H1 (cell line): ENCODE measurements around the gene POLR2L. TPM values are rescaled to one million over a fixed set of nuclear protein-coding genes. Genes with fewer than 3 reads are reported as not detected.
A peak's percentile ranks its signal among the peaks of the same experiment; 100 is the strongest.

Source experiments
- CTCF ChIA-PET: fragments of 300-600 bp; sonication (Branson Sonifier 250); formaldehyde crosslinking; loops from one replicate; lab custom pipeline; 2021; ENCODE audit not compliant: partially characterized antibody; lab: Charles Lee
- POLR2A ChIA-PET: fragments of 300-600 bp; sonication (Branson Sonifier 250); formaldehyde crosslinking; loops from one replicate; lab custom pipeline; 2021; ENCODE audit warnings: inconsistent platforms; ENCODE audit not compliant: partially characterized antibody; lab: Charles Lee
- DNase-seq, 2 experiments: peaks; one replicate each; pipeline versions ENCODE4 v3.0.0 to v3.0.0-alpha.2; 2010 to 2022; ENCODE audit warnings: low spot score in 2 of 2, low read depth in 1 of 2, mixed read lengths in 1 of 2
- FAIRE-seq: peaks from 2 replicates; lab custom pipeline; 2011; peaks lifted over from hg19 to GRCh38; lab: Jason Lieb, UNC
- H2AFZ ChIP-seq: 2 replicates; pipeline ENCODE4 v1.8.1; 2012; ENCODE audit warnings: low read length, inconsistent platforms
- H2AK5ac ChIP-seq: 2 replicates; pipeline ENCODE4 v1.6.1; 2013; ENCODE audit warnings: low read depth, low read length
- H2BK120ac ChIP-seq: replicated peaks from 2 replicates; pipeline ENCODE3; 2013; ENCODE audit warnings: low read depth, low read length, inconsistent platforms
- H2BK12ac ChIP-seq: 2 replicates; pipeline ENCODE4 v1.6.1; 2013; ENCODE audit warnings: low read depth, low read length
- H2BK15ac ChIP-seq: 2 replicates; pipeline ENCODE4 v1.6.1; 2013; ENCODE audit warnings: low read length
- H2BK20ac ChIP-seq: 2 replicates; pipeline ENCODE4 v1.6.1; 2013; ENCODE audit warnings: low read length
- H2BK5ac ChIP-seq: 2 replicates; pipeline ENCODE4 v1.6.1; 2013; ENCODE audit warnings: low read depth, low read length
- H3K14ac ChIP-seq: 2 replicates; pipeline ENCODE4 v1.6.1; 2013; ENCODE audit warnings: inconsistent platforms; ENCODE audit not compliant: insufficient read length
- H3K18ac ChIP-seq: 2 replicates; pipeline ENCODE4 v1.6.1; 2013; ENCODE audit warnings: low read length; ENCODE audit errors: extremely low read depth
- H3K23ac ChIP-seq: 2 replicates; pipeline ENCODE4 v1.6.1; 2013; ENCODE audit warnings: inconsistent platforms; ENCODE audit not compliant: insufficient read length
- H3K23me2 ChIP-seq: 2 replicates; pipeline ENCODE4 v1.6.1; 2013; ENCODE audit warnings: low read depth, low read length
- H3K27ac ChIP-seq: 2 replicates; pipeline ENCODE4 v1.6.1; 2011; ENCODE audit warnings: low read depth, low read length, inconsistent platforms
- H3K27me3 ChIP-seq, 4 experiments: replicated peaks in 1 of 4; 1 replicate in 1 of 4; 2 replicates in 3 of 4; pipeline versions ENCODE4 v1.6.1 to v1.8.1; 2011 to 2013; ENCODE audit warnings: low read length in 3 of 4, mild to moderate bottlenecking in 3 of 4, inconsistent platforms in 2 of 4, mixed read lengths in 2 of 4, moderate library complexity in 1 of 4; ENCODE audit not compliant: control insufficient read depth in 3 of 4, insufficient read depth in 3 of 4; ENCODE audit errors: extremely low read depth in 1 of 4
- H3K36me3 ChIP-seq, 4 experiments: 2 replicates each; pipeline versions ENCODE4 v1.6.1 to v1.8.1; 2011 to 2013; ENCODE audit warnings: mild to moderate bottlenecking in 4 of 4, low read length in 3 of 4, moderate library complexity in 2 of 4, control low read depth in 1 of 4, inconsistent platforms in 1 of 4; ENCODE audit not compliant: insufficient read depth in 4 of 4, control insufficient read depth in 2 of 4
- H3K4ac ChIP-seq: replicated peaks from 2 replicates; pipeline ENCODE3; 2013; ENCODE audit warnings: low read length, low read depth, mixed read lengths, inconsistent platforms; ENCODE audit not compliant: insufficient read length
- H3K4me1 ChIP-seq, 4 experiments: replicated peaks in 1 of 4; 1 replicate in 1 of 4; 2 replicates in 3 of 4; pipeline versions ENCODE4 v1.6.1 to v1.8.1; 2011 to 2013; ENCODE audit warnings: low read length in 3 of 4, inconsistent platforms in 2 of 4, mixed read lengths in 1 of 4; ENCODE audit not compliant: insufficient read depth in 4 of 4, control insufficient read depth in 3 of 4
- H3K4me2 ChIP-seq, 2 experiments: 2 replicates each; pipeline versions ENCODE4 v1.6.1 to v1.8.1; 2011 to 2013; ENCODE audit warnings: low read depth in 2 of 2, low read length in 2 of 2, control low read depth in 1 of 2, inconsistent platforms in 1 of 2, mild to moderate bottlenecking in 1 of 2; ENCODE audit not compliant: insufficient read depth in 1 of 2
- H3K4me3 ChIP-seq, 4 experiments: fragments of 200-600, 300-600 bp in 1 of 4; sonication (generic), shearing (Covaris generic), sonication (Bioruptor Twin) in 1 of 4; 2 replicates each; pipeline versions ENCODE4 v1.5.1 to v1.8.1; 2011 to 2016; ENCODE audit warnings: low read length in 4 of 4, low read depth in 3 of 4, control low read depth in 2 of 4, inconsistent platforms in 2 of 4, mild to moderate bottlenecking in 2 of 4, mixed read lengths in 1 of 4, moderate library complexity in 1 of 4; ENCODE audit not compliant: insufficient read depth in 2 of 4; ENCODE audit errors: extremely low read depth in 1 of 4
- H3K56ac ChIP-seq: replicated peaks from 2 replicates; pipeline ENCODE3; 2013; ENCODE audit warnings: low read depth, mild to moderate bottlenecking, mixed read lengths, low read length, inconsistent platforms; ENCODE audit not compliant: insufficient read length
- H3K79me1 ChIP-seq: 2 replicates; pipeline ENCODE4 v1.6.1; 2013; ENCODE audit warnings: low read depth, low read length, control low read depth
- H3K79me2 ChIP-seq, 2 experiments: 2 replicates each; pipeline versions ENCODE4 v1.6.1 to v1.8.1; 2012 to 2013; ENCODE audit warnings: low read length in 2 of 2, mild to moderate bottlenecking in 2 of 2, inconsistent platforms in 1 of 2; ENCODE audit not compliant: insufficient read depth in 2 of 2, control insufficient read depth in 1 of 2
- H3K9ac ChIP-seq, 4 experiments: replicated peaks in 1 of 4; 1 replicate in 1 of 4; 2 replicates in 3 of 4; pipeline versions ENCODE4 v1.6.1 to v1.8.1; 2011 to 2013; ENCODE audit warnings: low read depth in 3 of 4, low read length in 3 of 4, control low read depth in 2 of 4, mild to moderate bottlenecking in 2 of 4, moderate library complexity in 2 of 4, inconsistent platforms in 1 of 4; ENCODE audit errors: extremely low read depth in 1 of 4
- H3K9me3 ChIP-seq, 2 experiments: 2 replicates each; pipeline versions ENCODE4 v1.6.1 to v1.8.1; 2012 to 2013; ENCODE audit warnings: mild to moderate bottlenecking in 2 of 2, moderate library complexity in 2 of 2, control low read depth in 1 of 2, inconsistent platforms in 1 of 2, low read depth in 1 of 2, low read length in 1 of 2, mixed read lengths in 1 of 2; ENCODE audit not compliant: insufficient read depth in 2 of 2
- H4K20me1 ChIP-seq, 2 experiments: replicated peaks in 1 of 2; 2 replicates each; pipeline versions ENCODE3 to v1.8.1; 2011 to 2013; ENCODE audit warnings: inconsistent platforms in 2 of 2, low read length in 2 of 2, mild to moderate bottlenecking in 1 of 2; ENCODE audit not compliant: insufficient read depth in 2 of 2, control insufficient read depth in 1 of 2
- H4K5ac ChIP-seq: 2 replicates; pipeline ENCODE4 v1.6.1; 2013; ENCODE audit warnings: low read length, low read depth, mixed read lengths, inconsistent platforms; ENCODE audit not compliant: insufficient read length
- H4K8ac ChIP-seq: 2 replicates; pipeline ENCODE4 v1.8.0; 2013; ENCODE audit warnings: mild to moderate bottlenecking, moderate library complexity, low read length, inconsistent platforms; ENCODE audit not compliant: insufficient read depth; ENCODE audit errors: extremely low read depth
- H4K91ac ChIP-seq: replicated peaks from 2 replicates; pipeline ENCODE3; 2013; ENCODE audit warnings: low read length, mixed read lengths, inconsistent platforms; ENCODE audit not compliant: insufficient read length
- CHD1 ChIP-seq: IDR thresholded peaks from 2 replicates; pipeline ENCODE4 v1.6.1; 2012; ENCODE audit warnings: low read depth, low read length, improper control_type of control experiment
- E2F6 ChIP-seq: IDR thresholded peaks from 2 replicates; pipeline ENCODE4 v1.6.1; 2012; ENCODE audit warnings: inconsistent platforms
- EP300 ChIP-seq, 2 experiments: IDR thresholded peaks; 1 replicate in 1 of 2; 2 replicates in 1 of 2; pipeline ENCODE4 v1.6.1; 2011 to 2012; ENCODE audit warnings: low read depth in 2 of 2, low read length in 2 of 2, mild to moderate bottlenecking in 2 of 2, borderline replicate concordance in 1 of 2, inconsistent platforms in 1 of 2, moderate library complexity in 1 of 2
- JUN ChIP-seq: IDR thresholded peaks from 2 replicates; pipeline ENCODE4 v1.6.1; 2011; ENCODE audit warnings: low read depth, mild to moderate bottlenecking, improper control_type of control experiment, low read length
- KDM5A ChIP-seq: fragments of 200-600 bp; IDR thresholded peaks from 2 replicates; pipeline ENCODE4 v1.7.1; 2012; ENCODE audit warnings: mild to moderate bottlenecking, low read length, inconsistent platforms, mixed read lengths
- NANOG ChIP-seq: IDR thresholded peaks from 2 replicates; pipeline ENCODE4 v1.6.1; 2011; ENCODE audit warnings: low read length, low read depth, mild to moderate bottlenecking, inconsistent platforms; ENCODE audit not compliant: insufficient read depth, poor library complexity, severe bottlenecking
- NRF1 ChIP-seq: IDR thresholded peaks from 2 replicates; pipeline ENCODE4 v1.6.1; 2011; ENCODE audit warnings: mild to moderate bottlenecking, low read depth, low read length, improper control_type of control experiment
- RAD21 ChIP-seq, 2 experiments: IDR thresholded peaks in 1 of 2; conservative IDR thresholded peaks in 1 of 2; 2 replicates each; pipeline ENCODE4 v1.6.1; 2011; ENCODE audit warnings: low read depth in 2 of 2, low read length in 2 of 2, improper control_type of control experiment in 1 of 2, inconsistent platforms in 1 of 2, mild to moderate bottlenecking in 1 of 2, moderate library complexity in 1 of 2
- SIX5 ChIP-seq: IDR thresholded peaks from 2 replicates; pipeline ENCODE4 v1.6.1; 2011; ENCODE audit warnings: mild to moderate bottlenecking, low read depth, low read length
- TCF12 ChIP-seq: IDR thresholded peaks from 2 replicates; pipeline ENCODE4 v1.6.1; 2011; ENCODE audit warnings: low read depth, mild to moderate bottlenecking, low read length
- YY1 ChIP-seq: IDR thresholded peaks from 2 replicates; pipeline ENCODE4 v1.6.1; 2011; ENCODE audit warnings: low read depth, mild to moderate bottlenecking, low read length
- WGBS, 2 experiments: shearing (Covaris generic) in 1 of 2; methylation state at CpG; one replicate each; pipeline versions ENCODE4 v1.1.6 to v1.1.7; 2013 to 2015; ENCODE audit warnings: low lambda C conversion rate in 2 of 2, mixed read lengths in 2 of 2, inconsistent platforms in 1 of 2, low coverage in 1 of 2, missing lambda C conversion rate in 1 of 2; ENCODE audit not compliant: insufficient replicate concordance in 2 of 2, insufficient coverage in 1 of 2, insufficient read length in 1 of 2; ENCODE audit errors: extremely low coverage in 1 of 2, missing lambda C conversion rate in 1 of 2; 5-methylcytosine and 5-hydroxymethylcytosine counted together
- polyA plus RNA-seq, 7 experiments: library from polyadenylated mRNA; depleted of rRNA in 3 of 7; stranded (reverse) in 5 of 7; unstranded in 2 of 7; fragments of >200 nt in 5 of 7; fragments of 200-250 nt in 2 of 7; gene quantifications; 1 replicate in 5 of 7; 2 replicates in 1 of 7; 4 replicates in 1 of 7; pipeline versions ENCODE4 v1.2.1 to v1.2.3, GENCODE V29; 2011 to 2013; ENCODE audit warnings: missing spikeins in 2 of 7, mixed read lengths in 2 of 7
- total RNA-seq: library from RNA; stranded (reverse); fragmentation: NEBNext Ultra II Directional; extraction: Animal tissue kit (Norgen Biotek cat#: 25700); gene quantifications from 2 replicates; pipeline ENCODE4 v1.2.1, GENCODE V29; 2021

POLR2L gene
- total and polyA plus RNA-seq, 2 of the 8 experiments (the other 6 are each of a cell fraction or from before 2014, with no cell fraction given), result 140 to 151 TPM

GRCh38 chr11:855796-856195, 13.5 kb upstream of the POLR2L start:
- Histone ChIP-seq H3K79me2 (no peaks in the 10 kb centered on the region; a peak in 1 of 4 replicates), H3K4me2 (no peak overlapping the region), H2BK5ac (no peak overlapping the region), H2AFZ (no peak overlapping the region), H2BK15ac (no peak overlapping the region), H4K91ac (no peak overlapping the region), H3K18ac (no peak overlapping the region), H3K23me2 (peaks cover 5% of the 10 kb centered on the region; the same call in 1 of the 2 replicates), H3K56ac (no peak overlapping the region), H3K9ac (no peak overlapping the region), H3K27ac (no peak overlapping the region), H4K5ac (no peak overlapping the region), H3K4me1 (peaks cover 0 to 23% (median 17%) of the 10 kb centered on the region in 4 experiments; a peak in 6 of 7 replicates), H3K14ac (no peak overlapping the region), H3K36me3 (no peaks in the 10 kb centered on the region), H3K23ac (no peak overlapping the region), H2BK12ac (no peak overlapping the region), H3K4me3 (no peak overlapping the region), H2AK5ac (no peak overlapping the region), H2BK20ac (no peak overlapping the region), H3K9me3 (no peaks in the 10 kb centered on the region), H3K27me3 (peaks cover 0 to 2% (median under 1%) of the 10 kb centered on the region in 4 experiments; a peak in 3 of 7 replicates), H3K4ac (no peak overlapping the region), H4K20me1 (peaks cover 24 to 60% of the 10 kb centered on the region in 2 experiments), H2BK120ac (no peak overlapping the region), H4K8ac (no peak overlapping the region), H3K79me1 (peaks cover 5% of the 10 kb centered on the region)
- FAIRE-seq (no peak), DNase-seq (peak in 1 of 2 experiments; percentile 53)
- 95% methylated on average over 8 of the region's 12 CpGs; no CpG with 5 or more reads in 1 of the 2 experiments for WGBS, 2 experiments
- ChIA-PET POLR2A (interaction anchor here (0.8 to 13.8 kb wide), 5 partner anchors 12 to 195 kb away, joined by 3 to 234 read pairs (median 4); partner anchors contain the start of genes CD151, POLR2L, RPLP2 and TSPAN4), CTCF (interaction anchor here (1.0 to 10.5 kb wide), 11 partner anchors 9 to 195 kb away, joined by 3 to 74 read pairs (median 4); partner anchors contain the start of gene TSPAN4)
- TF ChIP-seq E2F6 (no peak), JUN (no peak), TCF12 (no peak), YY1 (no peak), SIX5 (no peak), EP300 (IDR thresholded peaks at IDR 0.05; ENCODE audit: borderline replicate concordance in 1 of 2, low read depth in 2 of 2, low read length in 2 of 2) (no peak), NRF1 (no peak), KDM5A (no peak), CHD1 (no peak), RAD21 (IDR thresholded peaks at IDR 0.05 in 1 of 2, conservative IDR thresholded peaks at IDR 0.05 in 1 of 2; ENCODE audit: low read depth in 2 of 2, low read length in 2 of 2) (no peak), NANOG (no peak)
